ENCODE results near the gene ASTL. TPM values are rescaled to one million over a fixed set of nuclear protein-coding genes. Genes with fewer than 3 reads are reported as not detected.
A peak's percentile ranks its signal among the peaks of the same experiment; 100 is the strongest.

ASTL gene
- total and polyA plus RNA-seq, 8 donors, result 0.08 TPM; not detected in 7

GRCh38 chr2:96169868-96170507, 31.7 kb upstream of the ASTL start:
- intact Hi-C loops (cut with DNase I; ENCODE audit: low total_unique reads), result loop anchor here (10.0 kb wide), 1 partner anchor 145 kb away; no protein-coding TSS in a partner anchor
- Histone ChIP-seq H3K27me3 (no peaks in the 10 kb centered on the region), H3K4me3 (no peak overlapping the region), H3K27ac (no peak overlapping the region), H3K36me3 (no peaks in the 10 kb centered on the region), H3K9me3 (peaks cover 0 to 5% (median 0%) of the 10 kb centered on the region in 4 donors), H3K4me1 (no peaks in the 10 kb centered on the region)
- DNase-seq, result no peak
- 85 to 90% (median 87%) methylated on average over 2 of the region's 2 CpGs for WGBS, 5 donors
- TF ChIP-seq EP300 (IDR thresholded peaks at IDR 0.05), result no peak
- no peak for TF ChIP-seq POLR2AphosphoS5 (IDR thresholded peaks at IDR 0.05)
- TF ChIP-seq POLR2A (IDR thresholded peaks at IDR 0.05), result no peak

- Histone ChIP-seq H3K4me3 (no peak overlapping the region), H3K4me1 (no peaks in the 10 kb centered on the region), H3K36me3 (no peaks in the 10 kb centered on the region), H3K9me3 (peaks cover 0 to 5% (median 0%) of the 10 kb centered on the region in 4 donors), H3K27ac (no peak overlapping the region), H3K27me3 (peaks cover 0 to 4% (median 0%) of the 10 kb centered on the region in 3 donors)
- no peak for DNase-seq
- no peak for TF ChIP-seq POLR2AphosphoS5 (IDR thresholded peaks at IDR 0.05)
- TF ChIP-seq EP300 (IDR thresholded peaks at IDR 0.05), result no peak
- TF ChIP-seq POLR2A (IDR thresholded peaks at IDR 0.05), result no peak
- TF ChIP-seq CTCF (IDR thresholded peaks at IDR 0.05), result no peak
- intact Hi-C loops (cut with DNase I; ENCODE audit: low total_unique reads), result no loop called here
- 55 to 73% (median 67%) methylated on average over 6 of the region's 6 CpGs for WGBS, 5 donors
Measured at GRCh38 chr2:96167407-96168013, 29.2 kb upstream of the ASTL start.

- H3K27ac ChIP-seq, result peak overlapping the region in 4 of 5 donors; percentile 50 to 72 (median 58)
- DNase-seq, result peak in 1 of 2 donors; percentile 57
- no peak for TF ChIP-seq EP300 (IDR thresholded peaks at IDR 0.05)
- no peak for TF ChIP-seq CTCF (IDR thresholded peaks at IDR 0.05)
- no peak for TF ChIP-seq POLR2A (IDR thresholded peaks at IDR 0.05)
- WGBS, 5 donors, result 79 to 88% (median 82%) methylated on average over 11 to 18 of the region's 18 CpGs
- intact Hi-C loops (cut with DNase I; ENCODE audit: low total_unique reads), result no loop called here
- peaks cover 0 to 4% (median 0%) of the 10 kb centered on the region in 3 donors for H3K27me3 ChIP-seq
- H3K36me3 ChIP-seq, result no peaks in the 10 kb centered on the region
- no peaks in the 10 kb centered on the region for H3K4me1 ChIP-seq
- H3K4me3 ChIP-seq, result no peak overlapping the region
- peaks cover 0 to 5% (median 3%) of the 10 kb centered on the region in 4 donors for H3K9me3 ChIP-seq
Measured at GRCh38 chr2:96164459-96165184, 26.3 kb upstream of the ASTL start.

GRCh38 chr2:96163768-96164429, 25.6 kb upstream of the ASTL start:
- 48 to 84% (median 69%) methylated on average over 11 to 13 of the region's 13 CpGs for WGBS, 5 donors
- intact Hi-C loops (cut with DNase I; ENCODE audit: low total_unique reads), result no loop called here
- Histone ChIP-seq H3K27ac (peak overlapping the region; percentile 6 to 72 (median 56)), H3K27me3 (peaks cover 0 to 4% (median 0%) of the 10 kb centered on the region in 3 donors), H3K36me3 (no peaks in the 10 kb centered on the region), H3K9me3 (peaks cover 0 to 5% (median 3%) of the 10 kb centered on the region in 4 donors), H3K4me1 (no peaks in the 10 kb centered on the region), H3K4me3 (no peak overlapping the region)
- TF ChIP-seq EP300 (IDR thresholded peaks at IDR 0.05) (no peak), POLR2A (IDR thresholded peaks at IDR 0.05) (no peak)
- DNase-seq, result peak in 1 of 2 donors; percentile 73

GRCh38 chr2:96163415-96163767, 25.1 kb upstream of the ASTL start:
- peaks cover 0 to 7% (median 0%) of the 10 kb centered on the region in 3 donors for H3K27me3 ChIP-seq
- H3K36me3 ChIP-seq, result no peaks in the 10 kb centered on the region
- H3K9me3 ChIP-seq, result peaks cover 0 to 5% (median 3%) of the 10 kb centered on the region in 4 donors
- intact Hi-C loops (cut with DNase I; ENCODE audit: low total_unique reads), result no loop called here
- TF ChIP-seq EP300 (IDR thresholded peaks at IDR 0.05) (no peak), CTCF (IDR thresholded peaks at IDR 0.05) (no peak), POLR2AphosphoS5 (IDR thresholded peaks at IDR 0.05) (no peak)
- H3K27ac ChIP-seq, result peak overlapping the region in 4 of 5 donors; percentile 30 to 60 (median 46)
- no peaks in the 10 kb centered on the region for H3K4me1 ChIP-seq
- H3K4me3 ChIP-seq, result no peak overlapping the region
- no peak for DNase-seq
- WGBS, 5 donors, result 78 to 96% (median 94%) methylated on average over 5 of the region's 5 CpGs
